H1 (cell line): ENCODE data around the gene PRR16. TPM values are rescaled to one million over a fixed set of nuclear protein-coding genes. Genes with fewer than 3 reads are reported as not detected.
A peak's percentile ranks its signal among the peaks of the same experiment; 100 is the strongest.
"Not testable (repeated sequence)": the region's sequence is repeated elsewhere in the genome, so short reads cannot be mapped to it uniquely, and the experiment has no call there.

ENCODE experiments used
- CTCF ChIA-PET: fragments of 300-600 bp; sonication (Branson Sonifier 250); formaldehyde crosslinking; loops from one replicate; lab custom pipeline; 2021; ENCODE audit not compliant: partially characterized antibody; lab: Charles Lee
- POLR2A ChIA-PET: fragments of 300-600 bp; sonication (Branson Sonifier 250); formaldehyde crosslinking; loops from one replicate; lab custom pipeline; 2021; ENCODE audit warnings: inconsistent platforms; ENCODE audit not compliant: partially characterized antibody; lab: Charles Lee
- DNase-seq, 2 experiments: peaks; one replicate each; pipeline versions ENCODE4 v3.0.0 to v3.0.0-alpha.2; 2010 to 2022; ENCODE audit warnings: low spot score in 2 of 2, low read depth in 1 of 2, mixed read lengths in 1 of 2
- FAIRE-seq: peaks from 2 replicates; lab custom pipeline; 2011; peaks lifted over from hg19 to GRCh38; lab: Jason Lieb, UNC
- H2AFZ ChIP-seq: 2 replicates; pipeline ENCODE4 v1.8.1; 2012; ENCODE audit warnings: low read length, inconsistent platforms
- H2AK5ac ChIP-seq: 2 replicates; pipeline ENCODE4 v1.6.1; 2013; ENCODE audit warnings: low read depth, low read length
- H2BK120ac ChIP-seq: replicated peaks from 2 replicates; pipeline ENCODE3; 2013; ENCODE audit warnings: low read depth, low read length, inconsistent platforms
- H2BK12ac ChIP-seq: 2 replicates; pipeline ENCODE4 v1.6.1; 2013; ENCODE audit warnings: low read depth, low read length
- H2BK15ac ChIP-seq: 2 replicates; pipeline ENCODE4 v1.6.1; 2013; ENCODE audit warnings: low read length
- H2BK20ac ChIP-seq: 2 replicates; pipeline ENCODE4 v1.6.1; 2013; ENCODE audit warnings: low read length
- H2BK5ac ChIP-seq: 2 replicates; pipeline ENCODE4 v1.6.1; 2013; ENCODE audit warnings: low read depth, low read length
- H3K14ac ChIP-seq: 2 replicates; pipeline ENCODE4 v1.6.1; 2013; ENCODE audit warnings: inconsistent platforms; ENCODE audit not compliant: insufficient read length
- H3K18ac ChIP-seq: 2 replicates; pipeline ENCODE4 v1.6.1; 2013; ENCODE audit warnings: low read length; ENCODE audit errors: extremely low read depth
- H3K23ac ChIP-seq: 2 replicates; pipeline ENCODE4 v1.6.1; 2013; ENCODE audit warnings: inconsistent platforms; ENCODE audit not compliant: insufficient read length
- H3K23me2 ChIP-seq: 2 replicates; pipeline ENCODE4 v1.6.1; 2013; ENCODE audit warnings: low read depth, low read length
- H3K27ac ChIP-seq: 2 replicates; pipeline ENCODE4 v1.6.1; 2011; ENCODE audit warnings: low read depth, low read length, inconsistent platforms
- H3K27me3 ChIP-seq, 4 experiments: replicated peaks in 1 of 4; 1 replicate in 1 of 4; 2 replicates in 3 of 4; pipeline versions ENCODE4 v1.6.1 to v1.8.1; 2011 to 2013; ENCODE audit warnings: low read length in 3 of 4, mild to moderate bottlenecking in 3 of 4, inconsistent platforms in 2 of 4, mixed read lengths in 2 of 4, moderate library complexity in 1 of 4; ENCODE audit not compliant: control insufficient read depth in 3 of 4, insufficient read depth in 3 of 4; ENCODE audit errors: extremely low read depth in 1 of 4
- H3K36me3 ChIP-seq, 4 experiments: 2 replicates each; pipeline versions ENCODE4 v1.6.1 to v1.8.1; 2011 to 2013; ENCODE audit warnings: mild to moderate bottlenecking in 4 of 4, low read length in 3 of 4, moderate library complexity in 2 of 4, control low read depth in 1 of 4, inconsistent platforms in 1 of 4; ENCODE audit not compliant: insufficient read depth in 4 of 4, control insufficient read depth in 2 of 4
- H3K4ac ChIP-seq: replicated peaks from 2 replicates; pipeline ENCODE3; 2013; ENCODE audit warnings: low read length, low read depth, mixed read lengths, inconsistent platforms; ENCODE audit not compliant: insufficient read length
- H3K4me1 ChIP-seq, 4 experiments: replicated peaks in 1 of 4; 1 replicate in 1 of 4; 2 replicates in 3 of 4; pipeline versions ENCODE4 v1.6.1 to v1.8.1; 2011 to 2013; ENCODE audit warnings: low read length in 3 of 4, inconsistent platforms in 2 of 4, mixed read lengths in 1 of 4; ENCODE audit not compliant: insufficient read depth in 4 of 4, control insufficient read depth in 3 of 4
- H3K4me2 ChIP-seq, 2 experiments: 2 replicates each; pipeline versions ENCODE4 v1.6.1 to v1.8.1; 2011 to 2013; ENCODE audit warnings: low read depth in 2 of 2, low read length in 2 of 2, control low read depth in 1 of 2, inconsistent platforms in 1 of 2, mild to moderate bottlenecking in 1 of 2; ENCODE audit not compliant: insufficient read depth in 1 of 2
- H3K4me3 ChIP-seq, 4 experiments: fragments of 200-600, 300-600 bp in 1 of 4; sonication (generic), shearing (Covaris generic), sonication (Bioruptor Twin) in 1 of 4; 2 replicates each; pipeline versions ENCODE4 v1.5.1 to v1.8.1; 2011 to 2016; ENCODE audit warnings: low read length in 4 of 4, low read depth in 3 of 4, control low read depth in 2 of 4, inconsistent platforms in 2 of 4, mild to moderate bottlenecking in 2 of 4, mixed read lengths in 1 of 4, moderate library complexity in 1 of 4; ENCODE audit not compliant: insufficient read depth in 2 of 4; ENCODE audit errors: extremely low read depth in 1 of 4
- H3K56ac ChIP-seq: replicated peaks from 2 replicates; pipeline ENCODE3; 2013; ENCODE audit warnings: low read depth, mild to moderate bottlenecking, mixed read lengths, low read length, inconsistent platforms; ENCODE audit not compliant: insufficient read length
- H3K79me1 ChIP-seq: 2 replicates; pipeline ENCODE4 v1.6.1; 2013; ENCODE audit warnings: low read depth, low read length, control low read depth
- H3K79me2 ChIP-seq, 2 experiments: 2 replicates each; pipeline versions ENCODE4 v1.6.1 to v1.8.1; 2012 to 2013; ENCODE audit warnings: low read length in 2 of 2, mild to moderate bottlenecking in 2 of 2, inconsistent platforms in 1 of 2; ENCODE audit not compliant: insufficient read depth in 2 of 2, control insufficient read depth in 1 of 2
- H3K9ac ChIP-seq, 4 experiments: replicated peaks in 1 of 4; 1 replicate in 1 of 4; 2 replicates in 3 of 4; pipeline versions ENCODE4 v1.6.1 to v1.8.1; 2011 to 2013; ENCODE audit warnings: low read depth in 3 of 4, low read length in 3 of 4, control low read depth in 2 of 4, mild to moderate bottlenecking in 2 of 4, moderate library complexity in 2 of 4, inconsistent platforms in 1 of 4; ENCODE audit errors: extremely low read depth in 1 of 4
- H3K9me3 ChIP-seq, 2 experiments: 2 replicates each; pipeline versions ENCODE4 v1.6.1 to v1.8.1; 2012 to 2013; ENCODE audit warnings: mild to moderate bottlenecking in 2 of 2, moderate library complexity in 2 of 2, control low read depth in 1 of 2, inconsistent platforms in 1 of 2, low read depth in 1 of 2, low read length in 1 of 2, mixed read lengths in 1 of 2; ENCODE audit not compliant: insufficient read depth in 2 of 2
- H4K20me1 ChIP-seq, 2 experiments: replicated peaks in 1 of 2; 2 replicates each; pipeline versions ENCODE3 to v1.8.1; 2011 to 2013; ENCODE audit warnings: inconsistent platforms in 2 of 2, low read length in 2 of 2, mild to moderate bottlenecking in 1 of 2; ENCODE audit not compliant: insufficient read depth in 2 of 2, control insufficient read depth in 1 of 2
- H4K5ac ChIP-seq: 2 replicates; pipeline ENCODE4 v1.6.1; 2013; ENCODE audit warnings: low read length, low read depth, mixed read lengths, inconsistent platforms; ENCODE audit not compliant: insufficient read length
- H4K8ac ChIP-seq: 2 replicates; pipeline ENCODE4 v1.8.0; 2013; ENCODE audit warnings: mild to moderate bottlenecking, moderate library complexity, low read length, inconsistent platforms; ENCODE audit not compliant: insufficient read depth; ENCODE audit errors: extremely low read depth
- H4K91ac ChIP-seq: replicated peaks from 2 replicates; pipeline ENCODE3; 2013; ENCODE audit warnings: low read length, mixed read lengths, inconsistent platforms; ENCODE audit not compliant: insufficient read length
- POLR2AphosphoS5 ChIP-seq: IDR thresholded peaks from 2 replicates; pipeline ENCODE4 v1.6.1; 2011; ENCODE audit warnings: low read depth, low read length
- WGBS, 2 experiments: shearing (Covaris generic) in 1 of 2; methylation state at CpG; one replicate each; pipeline versions ENCODE4 v1.1.6 to v1.1.7; 2013 to 2015; ENCODE audit warnings: low lambda C conversion rate in 2 of 2, mixed read lengths in 2 of 2, inconsistent platforms in 1 of 2, low coverage in 1 of 2, missing lambda C conversion rate in 1 of 2; ENCODE audit not compliant: insufficient replicate concordance in 2 of 2, insufficient coverage in 1 of 2, insufficient read length in 1 of 2; ENCODE audit errors: extremely low coverage in 1 of 2, missing lambda C conversion rate in 1 of 2; 5-methylcytosine and 5-hydroxymethylcytosine counted together
- polyA plus RNA-seq, 7 experiments: library from polyadenylated mRNA; depleted of rRNA in 3 of 7; stranded (reverse) in 5 of 7; unstranded in 2 of 7; fragments of >200 nt in 5 of 7; fragments of 200-250 nt in 2 of 7; gene quantifications; 1 replicate in 5 of 7; 2 replicates in 1 of 7; 4 replicates in 1 of 7; pipeline versions ENCODE4 v1.2.1 to v1.2.3, GENCODE V29; 2011 to 2013; ENCODE audit warnings: missing spikeins in 2 of 7, mixed read lengths in 2 of 7
- total RNA-seq: library from RNA; stranded (reverse); fragmentation: NEBNext Ultra II Directional; extraction: Animal tissue kit (Norgen Biotek cat#: 25700); gene quantifications from 2 replicates; pipeline ENCODE4 v1.2.1, GENCODE V29; 2021

PRR16 gene
- total and polyA plus RNA-seq, 2 of the 8 experiments (the other 6 are each of a cell fraction or from before 2014, with no cell fraction given): 0.73 to 1.6 TPM

DNA sequence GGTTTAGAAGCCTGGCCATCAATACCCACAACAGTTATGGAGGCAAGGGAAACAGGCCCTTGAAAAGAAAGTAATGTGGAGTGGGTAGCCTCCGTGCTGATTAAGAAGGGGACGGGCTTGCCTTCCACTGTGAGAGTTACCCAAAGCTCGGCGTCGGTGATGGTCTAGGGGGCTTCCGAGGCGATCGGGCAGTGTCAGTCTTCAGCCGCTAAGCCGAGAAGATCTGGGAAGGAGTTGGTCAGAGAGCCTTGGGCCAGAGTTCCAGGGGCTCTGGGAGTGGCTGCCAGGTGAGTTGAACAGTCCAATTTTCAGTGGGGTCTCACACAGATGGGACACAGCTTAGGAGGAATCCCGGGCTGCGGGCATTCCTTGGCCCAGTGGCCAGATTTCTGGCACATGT lies 236.6 kb downstream of the PRR16 start:
- H4K8ac ChIP-seq, H3K23me2 ChIP-seq, H2AFZ ChIP-seq, H4K20me1 ChIP-seq, H3K14ac ChIP-seq, H3K27ac ChIP-seq, FAIRE-seq, H2BK15ac ChIP-seq, H4K91ac ChIP-seq, H2BK120ac ChIP-seq, H2BK12ac ChIP-seq, CTCF ChIA-PET, H3K9me3 ChIP-seq: not testable (repeated sequence)
- Histone ChIP-seq H3K36me3 (peaks cover 0 to 35% (median 4%) of the 10 kb centered on the region in 4 experiments; a peak in 3 of 8 replicates), H3K9ac (peak overlapping the region in 2 of 4 experiments; percentile 46 to 68; a peak in 4 of 7 replicates), H3K79me2 (peaks cover 0 to 47% of the 10 kb centered on the region in 2 experiments; a peak in 2 of 4 replicates), H3K4me2 (peak overlapping the region; percentile 67 to 91), H3K4me1 (peaks cover 0 to 19% (median under 1%) of the 10 kb centered on the region in 4 experiments; a peak in 5 of 7 replicates)
- WGBS, 2 experiments: 51% methylated on average over 12 of the region's 12 CpGs; no CpG with 5 or more reads in 1 of the 2 experiments
- POLR2A ChIA-PET: interaction anchor here (1.4 to 2.2 kb wide), 3 partner anchors 12 to 42 kb away, joined by 3 to 7 read pairs (median 3); no protein-coding TSS in a partner anchor
- TF ChIP-seq POLR2AphosphoS5: peak; percentile 49; the same call in 1 of the 2 replicates
- TF ChIP-seq, all 59 proteins: peak for 1; not testable (repeated sequence) for 58
- not testable (repeated sequence) for DNase-seq, H3K56ac ChIP-seq, H3K4ac ChIP-seq, H2BK5ac ChIP-seq, H3K23ac ChIP-seq, H2AK5ac ChIP-seq, H3K27me3 ChIP-seq, H3K79me1 ChIP-seq, H4K5ac ChIP-seq, H2BK20ac ChIP-seq
- peak overlapping the region; percentile 71; the same call in 1 of the 2 replicates for H3K18ac ChIP-seq
- H3K4me3 ChIP-seq: peak overlapping the region; percentile 41 to 58 (median 48)
